HG02852 (cell line): Measurements from ENCODE around the gene WNT9A.

ENCODE experiments used
- ATAC-seq: cut with Tn5 transposase; IDR thresholded peaks from one replicate; pipeline ENCODE4 v1.9.1; 2021; ENCODE audit warnings: mild to moderate bottlenecking, moderate library complexity; ENCODE audit not compliant: unreplicated experiment

Gene WNT9A

DNA sequence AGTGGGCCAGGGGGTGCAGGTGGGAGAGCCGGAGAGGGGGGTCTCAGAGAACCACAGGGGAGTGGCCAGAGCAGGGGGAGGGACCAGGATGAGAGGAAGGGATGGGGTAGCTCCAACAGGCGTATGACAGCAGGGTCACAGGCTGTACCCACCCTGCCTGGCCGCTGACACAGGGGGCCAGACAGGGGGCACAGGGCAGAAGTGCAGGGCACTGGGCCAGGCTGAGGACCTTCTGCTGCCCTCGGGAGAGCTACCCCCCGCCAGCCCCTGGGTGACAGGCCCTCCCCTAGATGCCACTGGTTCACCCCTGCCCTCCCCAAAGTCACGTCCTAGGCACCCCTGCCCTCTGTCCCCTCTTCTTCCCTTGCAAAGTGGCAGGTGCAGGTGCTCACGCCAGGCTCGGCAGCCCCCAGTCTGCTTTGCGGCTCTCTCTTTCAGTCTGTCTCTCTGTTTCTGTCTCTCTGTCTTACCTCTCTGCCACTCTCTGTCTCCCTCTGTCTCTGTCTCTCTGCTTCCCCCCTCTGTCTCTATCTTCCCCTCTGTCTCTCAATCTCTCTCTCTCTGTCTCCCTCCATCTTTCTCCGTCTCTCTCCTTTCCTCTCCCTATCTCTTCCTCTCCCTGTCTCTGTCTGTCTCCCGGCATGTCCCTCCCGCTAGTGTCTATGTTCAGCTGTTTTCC lies 48.5 kb downstream of the WNT9A start:
- no peak for ATAC-seq

DNA sequence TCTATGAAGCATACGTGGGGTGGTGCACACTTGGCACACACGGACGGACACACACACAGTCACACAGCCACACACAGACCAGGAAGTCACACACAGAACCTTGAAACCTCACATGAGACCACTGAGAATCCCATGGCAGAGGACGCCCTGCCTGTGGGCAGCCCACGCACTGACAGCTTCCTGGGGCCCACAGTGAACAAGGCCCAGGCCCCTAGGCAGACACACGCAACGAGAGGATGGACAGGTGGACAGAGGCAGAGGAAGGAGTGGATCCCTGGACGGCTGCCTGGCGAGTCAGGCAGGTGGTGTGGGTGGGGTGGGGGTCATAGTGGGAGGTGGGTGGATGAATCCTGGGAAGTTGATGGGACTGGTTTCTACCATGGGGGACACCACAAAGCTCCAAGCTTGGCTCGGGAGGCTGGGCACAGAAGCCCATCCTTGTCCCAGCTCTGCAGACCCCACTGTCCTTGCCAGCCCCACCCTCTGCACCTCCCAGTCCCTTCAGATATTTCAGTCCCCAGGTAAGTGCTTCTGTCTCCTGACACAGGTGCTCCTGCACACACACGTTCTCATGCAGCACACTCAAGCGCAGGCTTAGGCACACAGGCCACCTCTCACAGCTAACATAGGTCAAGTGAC lies 49.1 kb downstream of the WNT9A start:
- ATAC-seq, result no peak

DNA sequence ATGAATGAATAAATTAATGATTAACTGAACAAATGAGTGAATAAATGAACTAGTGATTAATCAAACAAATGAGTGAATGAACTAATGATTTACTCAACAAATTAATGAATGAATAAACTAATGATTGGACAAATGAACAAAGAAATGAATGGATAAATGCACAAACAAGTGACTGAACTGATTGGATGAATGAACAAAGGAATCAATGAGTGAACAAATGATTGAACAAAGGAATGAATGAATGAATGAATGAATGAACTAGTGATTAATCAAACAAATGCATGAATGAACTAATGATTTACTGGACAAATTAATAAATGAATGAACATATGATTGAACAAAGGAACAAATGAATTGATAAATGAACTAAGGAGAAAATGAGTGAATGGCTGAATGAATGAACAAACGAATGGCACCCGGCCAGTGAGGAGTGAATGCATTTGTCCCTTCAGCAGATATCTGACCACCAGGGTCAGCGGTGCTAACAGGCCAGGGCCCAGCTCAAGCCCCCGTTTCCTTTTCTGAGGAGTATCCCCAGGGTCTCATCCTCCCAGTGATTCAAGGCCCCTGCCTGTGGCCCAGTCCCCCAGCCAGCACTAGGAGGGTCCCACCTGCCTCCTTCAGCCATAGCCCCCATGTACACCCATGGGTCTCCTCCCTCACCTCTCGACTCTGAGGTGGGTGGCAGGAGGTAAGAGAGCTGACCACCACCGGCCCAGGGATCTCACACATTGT lies 49.9 kb downstream of the WNT9A start:
- no peak for ATAC-seq

GRCh38 chr1:227896710-227897655 lies 50.7 kb downstream of the WNT9A start:
- ATAC-seq, result no peak

DNA sequence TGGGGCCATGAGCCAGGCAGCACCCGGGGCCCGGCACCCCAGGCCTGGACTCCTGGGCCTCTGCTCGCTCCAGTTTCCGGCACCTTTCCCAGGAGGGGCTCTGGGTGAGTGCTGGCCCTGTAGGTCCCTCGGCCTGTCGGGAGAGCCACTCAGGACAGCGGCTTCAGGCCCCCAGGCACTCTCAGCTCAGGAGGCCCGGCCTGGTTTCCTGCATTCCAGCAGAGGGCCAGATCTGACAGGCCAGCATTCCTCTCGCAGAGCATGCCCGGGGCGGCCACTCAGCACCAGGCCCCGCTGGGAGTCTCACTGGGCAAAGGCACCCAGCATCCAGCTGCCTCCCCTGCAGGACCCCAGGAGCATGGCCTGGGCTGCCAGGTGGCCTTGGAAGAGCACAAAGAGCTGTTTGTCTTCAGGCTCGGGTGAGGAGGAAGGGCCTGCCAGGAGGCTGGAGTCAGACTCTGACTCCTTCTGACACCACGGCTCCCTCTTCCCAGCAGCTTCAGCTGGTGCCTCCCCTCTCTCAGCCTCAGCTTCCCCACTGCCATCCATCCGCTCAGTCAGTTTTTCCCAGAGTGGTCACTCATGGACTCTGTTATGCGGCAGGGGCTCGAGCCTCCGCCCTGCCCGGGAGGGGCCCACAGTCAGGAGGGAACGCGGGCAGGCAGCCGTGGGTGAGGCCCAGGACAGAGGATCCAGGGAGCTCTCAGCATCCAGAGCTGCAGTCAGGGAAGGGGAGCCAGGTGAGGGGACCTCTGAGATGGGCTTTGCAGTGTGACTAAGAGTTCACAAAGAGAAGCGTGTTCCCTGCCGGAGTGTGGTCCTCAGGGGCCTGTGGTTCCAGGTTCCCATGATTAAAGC lies 51.7 kb downstream of the WNT9A start:
- no peak for ATAC-seq

- no peak for ATAC-seq
Measured at GRCh38 chr1:227894831-227895451, 52.8 kb downstream of the WNT9A start.

DNA sequence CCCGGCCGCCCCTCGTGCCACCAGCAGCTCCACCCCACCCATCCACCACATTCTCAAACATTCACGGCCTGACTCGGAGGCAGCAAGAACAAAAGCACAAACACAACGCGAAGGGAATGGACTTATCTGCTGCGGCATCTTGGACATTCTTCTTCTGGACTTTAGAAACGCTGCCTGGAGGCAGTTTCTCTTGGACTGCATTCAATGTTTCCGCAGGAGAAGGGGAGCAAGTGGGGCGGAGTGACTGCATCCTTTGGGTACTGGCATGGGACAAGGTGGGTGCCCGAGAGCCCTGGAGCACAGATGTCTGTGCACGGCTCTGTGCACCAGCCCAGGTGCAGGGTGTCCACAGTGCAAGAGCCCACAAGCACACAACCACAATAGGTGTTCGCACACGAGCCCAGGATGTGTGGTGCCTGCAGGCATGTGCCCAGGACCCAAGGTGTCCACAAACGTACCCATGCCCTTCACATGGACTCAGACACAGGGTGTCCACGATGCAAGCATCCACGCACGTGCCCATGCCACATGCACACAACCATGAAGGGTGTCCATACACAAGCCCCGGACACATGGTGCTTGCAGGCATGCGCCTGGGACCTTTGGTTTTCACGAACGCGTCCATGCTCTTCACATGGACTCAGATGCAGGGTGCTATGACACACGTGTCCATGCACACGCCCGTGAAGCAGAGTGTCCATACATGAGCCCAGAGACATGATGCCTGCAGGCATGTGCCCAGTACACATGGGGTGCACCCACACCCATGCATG lies 53.6 kb downstream of the WNT9A start:
- no peak for ATAC-seq

GRCh38 chr1:227893300-227893948 lies 54.3 kb downstream of the WNT9A start:
- ATAC-seq, result no peak

DNA sequence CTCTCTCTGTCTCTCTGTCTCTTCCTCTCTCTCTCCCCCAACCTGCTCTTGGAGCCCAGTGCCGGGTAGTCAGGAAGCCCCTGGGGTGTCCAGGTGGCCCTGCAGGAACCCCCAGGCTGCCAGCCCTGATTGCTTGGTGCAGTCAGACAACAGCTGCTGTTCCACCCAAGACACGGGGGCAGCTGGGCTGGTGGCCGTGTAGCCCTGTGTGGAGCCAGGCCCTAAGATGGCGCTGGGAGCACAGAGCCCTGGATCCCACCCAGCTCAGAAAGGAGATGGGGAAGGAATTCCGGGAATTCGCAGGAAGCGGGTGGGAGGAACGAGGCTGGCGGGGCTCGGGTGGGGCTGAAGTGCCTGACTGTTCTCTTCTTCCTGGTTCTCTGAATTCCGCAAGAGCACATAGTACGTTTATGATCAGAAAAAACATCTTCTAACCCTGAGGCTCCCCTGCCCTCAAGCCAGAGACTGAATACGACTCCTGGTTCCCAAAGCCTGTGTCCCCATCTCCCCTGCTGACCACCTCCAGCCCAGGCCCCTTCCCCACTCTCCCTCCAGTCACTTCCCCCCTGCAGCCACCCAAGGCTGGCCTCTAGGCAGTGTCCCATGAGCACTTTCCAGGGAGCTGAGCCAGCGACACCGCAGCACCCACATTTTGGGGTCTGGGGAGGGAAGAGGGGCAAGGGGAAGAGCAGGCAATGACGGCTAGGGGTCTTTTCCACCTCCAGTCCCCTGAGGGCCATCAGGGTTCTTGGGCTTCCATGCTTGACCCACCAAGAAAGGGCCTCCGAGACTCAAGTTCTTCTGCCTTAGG lies 55.0 kb downstream of the WNT9A start:
- no peak for ATAC-seq

- no peak for ATAC-seq
Measured at GRCh38 chr1:227891955-227892488, 55.7 kb downstream of the WNT9A start.

DNA sequence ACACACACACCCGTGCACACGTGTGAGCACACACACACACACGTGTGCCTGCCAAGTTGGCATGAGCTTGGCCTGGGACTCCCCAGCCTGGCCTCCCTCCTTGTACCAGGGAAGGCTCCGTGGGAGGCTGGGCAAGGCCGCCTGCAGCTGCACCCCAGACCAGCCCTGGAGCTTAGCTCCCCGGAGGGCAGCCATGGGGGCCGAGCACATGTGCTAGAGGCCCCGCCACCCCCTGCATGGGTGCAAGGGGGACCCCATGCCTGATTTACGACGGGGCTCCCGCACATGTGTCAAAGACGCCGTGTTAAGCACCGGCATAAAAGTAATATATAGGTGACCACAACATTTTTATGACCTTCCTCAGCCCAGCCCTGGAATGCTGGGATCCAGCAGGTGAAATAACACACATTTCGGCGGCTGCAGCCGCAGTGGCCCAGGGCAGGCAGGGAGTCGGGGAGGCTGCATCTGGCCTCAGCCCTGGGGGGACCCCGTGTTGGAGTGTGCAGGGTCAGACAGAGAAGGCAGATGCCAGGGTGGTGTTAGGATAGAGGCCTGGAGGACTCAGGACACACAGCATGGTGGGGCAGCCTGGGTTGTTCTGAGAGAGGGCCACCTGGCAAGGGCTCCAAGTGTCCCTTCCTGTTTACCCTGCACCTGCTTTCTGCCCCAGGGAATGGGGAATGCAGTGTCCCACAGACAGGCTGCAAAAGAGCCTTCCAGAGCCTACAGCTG lies 56.3 kb downstream of the WNT9A start:
- no peak for ATAC-seq

DNA sequence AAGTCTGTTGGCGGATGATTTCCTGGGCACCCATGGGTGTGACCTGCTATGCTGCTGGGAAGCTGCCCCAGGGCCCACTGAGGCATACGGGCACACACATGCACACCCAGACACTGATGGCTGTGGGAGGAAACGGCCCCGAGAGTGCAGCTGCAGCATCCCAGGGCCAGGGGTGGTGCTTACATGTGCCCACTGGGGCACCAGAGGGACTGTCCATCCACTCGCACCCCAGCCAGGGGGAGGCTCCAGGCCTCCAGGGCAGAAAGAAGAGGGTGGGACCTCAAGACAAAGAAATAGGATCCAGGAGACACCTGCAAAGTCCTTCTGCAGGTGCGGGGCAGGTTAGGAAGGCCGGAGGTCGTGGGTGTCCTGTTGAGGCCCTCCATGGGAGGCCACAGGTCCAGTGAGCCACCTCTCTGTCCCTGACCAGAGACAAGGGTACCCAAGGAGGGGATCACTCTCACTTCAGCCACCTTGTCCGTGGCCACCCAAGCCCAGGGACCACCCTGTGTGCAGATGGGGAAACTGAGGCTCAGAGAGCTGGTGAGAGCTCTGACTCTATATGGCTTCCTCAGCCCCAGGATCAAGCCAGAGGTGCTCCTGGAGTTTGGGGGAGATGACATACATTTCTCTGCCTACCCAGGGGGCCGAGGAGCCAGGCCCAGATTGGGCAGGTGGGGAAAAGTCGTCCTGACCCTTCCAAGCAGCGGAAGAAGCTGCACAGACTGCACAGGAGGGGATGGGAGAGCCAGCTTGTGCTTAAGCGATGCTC lies 57.1 kb downstream of the WNT9A start:
- ATAC-seq, result no peak

DNA sequence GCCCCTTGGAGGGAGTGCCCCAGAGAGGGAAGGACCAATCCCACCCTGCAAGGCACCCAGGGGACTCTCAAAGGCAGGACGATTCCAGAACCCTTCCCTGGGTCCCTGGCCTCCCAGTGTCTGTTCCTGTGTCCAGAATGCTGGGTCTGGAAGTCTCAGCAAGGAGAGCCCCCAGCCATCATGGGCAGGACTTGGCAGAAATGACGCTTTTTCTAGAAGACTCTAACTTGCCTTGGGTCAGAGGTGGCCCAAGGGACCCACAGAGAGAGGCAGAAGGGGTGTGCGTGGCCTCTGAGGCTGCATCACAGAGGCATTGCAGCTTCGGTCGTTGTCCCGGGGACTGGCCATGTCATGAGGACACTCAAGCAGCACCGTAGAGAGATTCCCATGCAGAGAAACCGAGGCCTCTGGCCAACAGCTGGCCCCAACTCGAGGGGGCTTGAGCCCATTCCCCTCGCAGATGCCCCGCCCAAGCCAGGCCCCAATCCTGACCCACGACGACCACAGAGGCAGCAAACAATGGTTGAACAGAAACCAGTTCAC lies 57.8 kb downstream of the WNT9A start:
- ATAC-seq, result no peak

- ATAC-seq, result no peak
Measured at GRCh38 chr1:227889047-227889862, 58.5 kb downstream of the WNT9A start.
